Body of pancreas (tissue), 4 donors: ENCODE results near the gene ATE1.

Source experiments
- POLR2A ChIP-seq, 3 donors: fragments of 450-650 bp; IDR thresholded peaks; one replicate each; pipeline ENCODE4 v1.6.1; 2016; ENCODE audit warnings: antibody characterized with exemption in 3 of 3, mild to moderate bottlenecking in 2 of 3
- TF ChIP-seq, protein P1 (sequence below), 7 experiments: fragments of 450-650 bp in 4 of 7; fragments of 200-600 bp in 3 of 7; sonication (generic) in 3 of 7; IDR thresholded peaks; one replicate each; pipeline ENCODE4 v1.5.1; 2016 to 2019; ENCODE audit warnings: antibody characterized with exemption in 7 of 7

DNA sequence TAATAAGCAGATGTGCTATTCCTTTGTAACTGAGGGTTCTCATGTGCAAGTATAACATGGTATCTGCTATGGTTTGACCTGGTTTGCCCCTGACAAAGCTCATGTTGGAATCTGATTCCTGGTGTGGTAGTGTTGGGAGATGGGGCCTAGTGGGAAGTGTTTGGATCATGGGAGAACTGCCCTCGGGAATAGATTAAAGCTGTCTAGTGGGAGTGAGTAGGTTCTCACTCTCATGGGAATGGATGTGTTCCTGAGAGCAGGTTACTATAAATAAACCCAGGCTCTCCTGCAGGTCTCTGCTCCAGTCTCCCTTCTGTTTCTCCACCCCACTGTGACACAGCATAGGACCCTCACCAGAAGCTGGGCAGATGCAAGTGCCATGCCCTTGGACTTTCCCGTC, 97.7 kb downstream of the ATE1 start:
- TF ChIP-seq, protein P1, sequence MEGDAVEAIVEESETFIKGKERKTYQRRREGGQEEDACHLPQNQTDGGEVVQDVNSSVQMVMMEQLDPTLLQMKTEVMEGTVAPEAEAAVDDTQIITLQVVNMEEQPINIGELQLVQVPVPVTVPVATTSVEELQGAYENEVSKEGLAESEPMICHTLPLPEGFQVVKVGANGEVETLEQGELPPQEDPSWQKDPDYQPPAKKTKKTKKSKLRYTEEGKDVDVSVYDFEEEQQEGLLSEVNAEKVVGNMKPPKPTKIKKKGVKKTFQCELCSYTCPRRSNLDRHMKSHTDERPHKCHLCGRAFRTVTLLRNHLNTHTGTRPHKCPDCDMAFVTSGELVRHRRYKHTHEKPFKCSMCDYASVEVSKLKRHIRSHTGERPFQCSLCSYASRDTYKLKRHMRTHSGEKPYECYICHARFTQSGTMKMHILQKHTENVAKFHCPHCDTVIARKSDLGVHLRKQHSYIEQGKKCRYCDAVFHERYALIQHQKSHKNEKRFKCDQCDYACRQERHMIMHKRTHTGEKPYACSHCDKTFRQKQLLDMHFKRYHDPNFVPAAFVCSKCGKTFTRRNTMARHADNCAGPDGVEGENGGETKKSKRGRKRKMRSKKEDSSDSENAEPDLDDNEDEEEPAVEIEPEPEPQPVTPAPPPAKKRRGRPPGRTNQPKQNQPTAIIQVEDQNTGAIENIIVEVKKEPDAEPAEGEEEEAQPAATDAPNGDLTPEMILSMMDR (IDR thresholded peaks at IDR 0.05): no peak
- no peak for TF ChIP-seq POLR2A (IDR thresholded peaks at IDR 0.05)
